Stimulated activated CD8-positive, alpha-beta memory T cell treated with anti-CD3 and anti-CD28 coated beads, Interleukin-2, amount 100 ng/mL, for 48 hours (primary cell): Measurements from ENCODE around the gene GALR2.
"Not testable (repeated sequence)": the region's sequence is repeated elsewhere in the genome, so short reads cannot be mapped to it uniquely, and the experiment has no call there.

Experiments
- DNase-seq, 2 donors: peaks; one replicate each; pipeline ENCODE4 v3.0.0-alpha.2; 2020; ENCODE audit warnings: low read depth in 2 of 2

GALR2 gene

GRCh38 chr17:76049836-76050537, 24.6 kb upstream of the GALR2 start:
- no peak for DNase-seq

DNA sequence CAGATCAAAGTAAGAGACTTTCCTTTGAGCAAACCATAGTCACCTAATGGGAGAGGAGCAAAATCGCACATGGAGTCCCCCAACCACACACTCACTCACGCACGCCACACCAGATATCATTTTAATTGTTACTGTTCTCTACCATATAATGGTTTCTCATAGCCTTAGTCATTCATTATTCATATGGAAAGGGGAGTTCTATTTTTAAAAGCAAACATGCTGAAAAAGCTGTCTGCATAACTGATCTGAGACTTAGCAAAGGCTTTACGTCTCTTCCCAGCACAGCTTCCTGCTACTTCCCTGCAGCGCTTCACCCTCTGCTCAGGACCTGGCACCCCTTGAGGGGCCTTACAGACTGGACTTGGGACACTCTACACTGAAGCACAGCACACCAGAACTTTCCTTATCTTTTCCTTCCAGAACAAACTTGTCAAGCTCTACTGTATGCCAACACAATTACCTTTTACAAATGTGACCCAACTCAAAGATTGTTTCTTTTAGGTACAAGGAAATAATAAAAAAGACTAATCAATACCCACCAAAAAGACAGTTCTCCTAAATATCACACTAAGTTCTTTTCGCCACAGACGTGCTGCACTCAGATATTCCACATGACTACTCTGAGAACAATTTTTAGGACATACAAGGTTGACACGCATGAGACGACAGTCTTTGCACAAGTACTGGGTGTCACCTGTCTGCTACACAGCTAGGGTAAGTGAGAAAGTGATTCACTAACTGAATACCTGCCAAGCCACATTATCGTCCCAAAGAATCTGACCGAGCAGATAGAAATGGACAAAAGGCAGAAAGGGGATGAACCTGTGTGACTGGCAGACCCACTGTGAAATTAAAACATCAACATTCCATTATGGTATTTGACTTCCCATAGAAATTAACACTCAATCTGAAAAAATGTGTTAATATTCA, 23.8 kb upstream of the GALR2 start:
- DNase-seq: no peak

- no peak for DNase-seq
Measured at GRCh38 chr17:76051561-76051960, 23.0 kb upstream of the GALR2 start.

DNA sequence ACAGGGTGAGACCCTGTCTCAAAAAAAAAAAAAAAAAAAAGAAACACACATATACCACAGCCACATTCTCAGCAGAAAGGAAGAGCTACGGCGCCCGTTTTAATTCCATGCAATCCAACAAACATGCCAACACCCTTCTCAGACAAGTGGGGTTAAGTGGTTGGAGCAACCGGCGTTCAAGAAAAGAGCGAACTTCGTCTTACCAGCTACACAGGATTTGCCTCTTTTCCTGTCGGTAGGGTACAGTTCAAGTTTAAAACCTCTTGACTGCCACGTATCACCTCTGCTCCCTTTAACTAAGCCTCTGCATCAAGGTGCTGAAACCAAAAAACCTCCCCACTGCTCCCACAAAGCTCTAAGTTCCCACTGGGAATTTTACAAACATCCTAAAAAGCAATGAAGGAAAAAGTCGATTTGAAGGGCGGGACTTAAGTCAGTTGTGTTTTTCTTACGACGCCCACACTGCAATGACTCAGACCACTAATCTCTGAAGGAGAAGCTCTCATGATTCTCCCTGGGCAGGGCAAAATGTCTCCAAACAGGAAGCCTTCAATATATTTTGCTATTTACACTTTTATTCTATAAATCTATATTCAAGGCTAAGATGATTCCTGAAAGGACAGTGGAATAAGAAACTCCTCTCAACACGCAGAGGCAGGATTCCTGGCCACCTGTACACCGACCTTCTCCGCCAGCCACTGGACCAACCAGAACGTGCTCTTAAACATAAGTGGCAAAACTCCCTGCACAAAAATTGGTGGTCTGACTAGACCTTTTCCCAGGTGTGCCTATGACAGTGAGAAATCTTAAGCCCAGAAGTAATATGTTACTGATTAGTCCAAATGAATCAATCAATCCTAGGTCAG, 21.1 kb upstream of the GALR2 start:
- DNase-seq: no peak

DNA sequence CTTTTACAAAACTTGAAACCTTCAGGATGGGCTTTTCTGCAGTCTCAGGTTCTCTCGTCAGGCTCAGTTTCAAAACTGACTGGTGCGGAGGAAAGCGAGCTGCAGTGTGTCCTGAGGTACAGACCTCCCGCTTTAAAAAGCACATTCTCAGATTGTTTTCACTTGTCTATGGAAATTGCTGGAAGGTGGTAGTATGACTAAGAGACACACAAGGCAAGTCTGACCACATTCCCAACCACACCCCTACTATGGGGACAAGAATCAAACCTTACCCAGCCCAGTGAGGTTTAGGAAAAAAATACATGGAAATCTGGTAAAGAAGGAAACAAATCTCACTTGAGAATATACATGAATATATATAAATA, 20.5 kb upstream of the GALR2 start:
- no peak for DNase-seq

DNA sequence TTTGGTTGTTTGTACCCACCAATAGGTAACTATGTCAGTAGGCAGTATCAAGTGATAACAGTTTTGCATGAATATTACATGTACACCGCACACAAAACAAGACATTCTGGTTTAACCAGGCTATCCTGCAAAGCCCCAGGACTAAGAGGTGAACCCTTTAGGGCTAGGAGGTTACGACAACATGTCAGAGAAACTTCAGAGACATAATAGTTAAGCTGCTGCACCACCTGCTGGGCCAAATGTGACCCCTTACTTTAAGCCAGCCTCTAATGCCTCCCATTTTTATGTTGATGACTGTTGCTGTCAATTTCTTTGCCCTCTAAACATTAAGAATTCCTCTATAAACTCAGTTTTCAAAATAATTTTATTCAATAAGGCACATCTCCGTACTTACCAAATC, 17.7 kb upstream of the GALR2 start:
- DNase-seq: no peak

- not testable (repeated sequence) for DNase-seq
Measured at GRCh38 chr17:76058264-76058663, 16.3 kb upstream of the GALR2 start.

- DNase-seq: no peak
Measured at GRCh38 chr17:76063875-76064546, 10.6 kb upstream of the GALR2 start.

DNA sequence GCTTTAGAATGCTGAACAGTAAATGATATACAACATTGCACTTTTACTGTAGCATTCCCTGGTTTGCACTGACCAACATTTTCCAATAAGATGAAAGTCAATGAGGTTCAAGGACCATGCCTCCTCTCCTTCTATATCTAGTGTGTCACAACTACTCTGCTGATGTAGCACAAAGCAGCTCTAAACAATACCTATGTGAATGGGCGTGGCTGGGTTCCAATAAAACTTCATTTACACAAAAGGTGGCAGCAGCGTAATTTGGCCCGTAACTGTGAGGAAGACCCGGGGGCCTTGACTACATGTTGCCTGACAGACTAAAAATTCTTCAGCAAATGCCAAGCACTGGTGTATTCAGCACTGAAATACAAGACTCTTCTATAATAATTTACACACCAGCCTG, 8.8 kb upstream of the GALR2 start:
- DNase-seq: no peak

DNA sequence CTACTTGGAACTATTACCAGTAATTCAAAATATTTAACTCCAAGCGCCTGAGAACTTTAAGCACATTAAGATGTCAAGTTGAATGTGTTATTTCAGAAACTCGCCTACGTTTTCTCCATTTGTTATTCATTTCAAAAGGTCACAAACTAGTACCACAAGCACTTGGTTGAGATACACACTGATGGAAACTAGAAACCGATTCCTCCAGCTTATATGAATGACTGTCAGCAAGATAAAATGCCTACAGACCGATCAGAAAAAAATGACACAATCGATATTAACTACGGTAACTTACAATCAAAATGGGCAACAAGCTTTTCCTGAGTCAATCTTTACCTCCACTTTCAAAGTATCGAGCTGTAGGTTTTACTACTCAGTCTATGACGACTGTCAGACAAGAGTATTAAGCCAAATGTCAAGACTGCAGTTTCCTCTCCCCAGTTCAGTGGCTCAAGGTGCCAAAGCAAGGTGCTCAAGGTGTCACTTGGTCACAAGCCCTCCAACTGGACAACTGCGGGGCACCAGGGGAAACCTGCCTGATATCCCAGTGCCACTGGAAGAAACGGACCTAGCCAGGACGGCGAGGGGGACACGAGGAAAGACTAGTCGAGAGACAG, 2.9 kb upstream of the GALR2 start:
- DNase-seq: no peak

DNA sequence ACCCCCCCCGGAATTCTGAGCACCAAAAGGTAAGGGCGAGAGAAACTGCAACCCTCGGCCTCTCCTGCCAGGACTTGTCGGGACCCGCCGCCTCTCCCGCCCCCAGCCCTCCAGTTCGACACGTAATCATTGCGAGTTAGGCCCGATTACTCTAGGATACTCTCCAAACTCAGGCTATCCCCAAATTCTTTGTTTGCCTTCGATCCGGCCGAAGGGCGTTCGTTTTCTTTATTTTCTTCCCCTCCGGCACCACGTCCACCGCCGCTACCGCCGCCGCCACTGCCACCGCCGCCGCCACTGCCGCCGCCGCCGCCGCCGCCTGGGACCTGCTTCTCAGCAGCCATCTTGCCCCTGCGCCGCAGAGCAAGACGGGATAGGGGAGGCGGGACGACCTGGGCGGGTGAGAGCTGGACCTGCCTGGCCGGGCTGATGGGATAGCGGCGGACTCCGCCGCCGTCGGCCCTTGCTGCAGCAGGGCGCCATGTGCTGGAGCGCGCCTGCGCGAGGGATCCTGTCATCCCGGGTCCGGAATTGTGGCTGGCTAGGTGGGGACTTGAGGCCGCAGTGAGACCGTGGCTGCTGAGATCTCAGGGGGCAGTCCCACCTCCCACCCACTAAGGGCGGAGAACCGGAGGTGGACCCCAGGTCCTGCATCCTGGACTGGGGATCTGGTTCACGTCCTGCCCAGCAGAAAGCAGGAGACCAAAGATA, 2.3 kb upstream of the GALR2 start, which contains the start of gene SRP68:
Gene SRP68 (minus strand): TSS at position 370 of the 711 bp plus-strand sequence. CDS start 26 bp downstream, at position 344.
- peak; percentile 76 to 81 for DNase-seq

- no peak for DNase-seq
Measured at GRCh38 chr17:76075364-76076145, 974 bp downstream of the GALR2 start.

- DNase-seq: no peak
Measured at GRCh38 chr17:76076146-76076764, 1.7 kb downstream of the GALR2 start.

DNA sequence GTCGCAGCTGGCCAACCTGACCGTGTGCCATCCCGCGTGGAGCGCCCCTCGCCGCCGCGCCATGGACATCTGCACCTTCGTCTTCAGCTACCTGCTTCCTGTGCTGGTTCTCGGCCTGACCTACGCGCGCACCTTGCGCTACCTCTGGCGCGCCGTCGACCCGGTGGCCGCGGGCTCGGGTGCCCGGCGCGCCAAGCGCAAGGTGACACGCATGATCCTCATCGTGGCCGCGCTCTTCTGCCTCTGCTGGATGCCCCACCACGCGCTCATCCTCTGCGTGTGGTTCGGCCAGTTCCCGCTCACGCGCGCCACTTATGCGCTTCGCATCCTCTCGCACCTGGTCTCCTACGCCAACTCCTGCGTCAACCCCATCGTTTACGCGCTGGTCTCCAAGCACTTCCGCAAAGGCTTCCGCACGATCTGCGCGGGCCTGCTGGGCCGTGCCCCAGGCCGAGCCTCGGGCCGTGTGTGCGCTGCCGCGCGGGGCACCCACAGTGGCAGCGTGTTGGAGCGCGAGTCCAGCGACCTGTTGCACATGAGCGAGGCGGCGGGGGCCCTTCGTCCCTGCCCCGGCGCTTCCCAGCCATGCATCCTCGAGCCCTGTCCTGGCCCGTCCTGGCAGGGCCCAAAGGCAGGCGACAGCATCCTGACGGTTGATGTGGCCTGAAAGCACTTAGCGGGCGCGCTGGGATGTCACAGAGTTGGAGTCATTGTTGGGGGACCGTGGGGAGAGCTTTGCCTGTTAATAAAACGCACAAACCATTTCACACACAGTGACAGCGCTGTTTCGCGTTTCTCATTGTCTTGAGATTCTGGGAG, 2.4 kb downstream of the GALR2 start:
- no peak for DNase-seq

DNA sequence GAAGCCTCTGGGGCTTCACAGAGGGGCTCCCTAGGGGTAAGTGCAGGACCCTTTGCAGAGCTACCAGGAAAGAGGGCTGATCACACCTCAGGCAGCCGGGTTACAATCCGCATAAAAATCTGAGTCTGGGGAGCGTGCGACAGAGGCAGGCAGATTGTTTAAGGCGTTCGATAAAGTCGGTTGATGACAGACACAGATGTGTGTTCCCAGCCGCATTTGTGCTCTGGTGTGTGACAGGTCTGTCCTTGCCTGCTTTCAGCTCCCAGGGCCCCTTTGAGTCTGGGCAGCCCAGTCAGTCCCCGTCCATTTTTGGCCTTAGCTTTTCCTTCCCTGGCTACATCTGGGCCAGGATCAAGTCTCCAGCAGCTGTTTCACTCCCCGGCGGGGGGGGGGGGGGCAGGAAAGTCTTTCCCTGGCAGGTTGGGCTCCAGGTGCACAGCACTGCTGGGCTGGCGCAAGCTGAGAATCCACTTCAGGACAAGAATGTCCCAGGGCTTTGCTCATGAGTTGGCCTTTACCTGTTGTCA, 3.1 kb downstream of the GALR2 start:
- DNase-seq: no peak

GRCh38 chr17:76078370-76078769, 3.8 kb downstream of the GALR2 start:
- not testable (repeated sequence) for DNase-seq

GRCh38 chr17:76078860-76079534, 4.4 kb downstream of the GALR2 start, which contains the start of gene ZACN:
TSS of gene ZACN (plus strand) at chr17:76079182. CDS start at chr17:76079265, 83 bp downstream.
- DNase-seq: no peak
